Nephron (organoid): ENCODE data around the gene RBFOX1.

Experiments used
- H3K27ac Mint-ChIP-seq, 3 experiments: 2 replicates each; pipeline ENCODE4 v1.8.0; 2020; ENCODE audit warnings: mixed read lengths in 3 of 3, mild to moderate bottlenecking in 2 of 3, moderate library complexity in 1 of 3
- H3K27me3 Mint-ChIP-seq: 2 replicates; pipeline ENCODE4 v1.8.0; 2021; ENCODE audit warnings: low read depth, mild to moderate bottlenecking, moderate library complexity, mixed read lengths
- H3K36me3 Mint-ChIP-seq: 2 replicates; pipeline ENCODE4 v1.8.0; 2020; ENCODE audit warnings: low read depth, mixed read lengths
- H3K4me1 Mint-ChIP-seq: 2 replicates; pipeline ENCODE4 v1.8.0; 2020; ENCODE audit warnings: mixed read lengths
- H3K4me3 Mint-ChIP-seq, 3 experiments: 2 replicates each; pipeline ENCODE4 v1.8.0; 2020; ENCODE audit warnings: mild to moderate bottlenecking in 3 of 3, mixed read lengths in 3 of 3, moderate library complexity in 2 of 3
- H3K9me3 Mint-ChIP-seq: 2 replicates; pipeline ENCODE4 v1.8.0; 2020; ENCODE audit warnings: mixed read lengths
- TF ChIP-seq, protein P1 (sequence below), 3 experiments: fragments of 200-600 bp; sonication (generic); IDR thresholded peaks; one replicate each; pipeline ENCODE4 v1.5.0; 2021; ENCODE audit warnings: antibody characterized with exemption in 3 of 3; ENCODE audit not compliant: unreplicated experiment in 3 of 3

Gene RBFOX1

GRCh38 chr16:7482596-7483290 is 150.1 kb downstream of the RBFOX1 start:
- H3K4me3 Mint-ChIP-seq: no peak overlapping the region
- no peaks in the 10 kb centered on the region for H3K9me3 Mint-ChIP-seq
- no peaks in the 10 kb centered on the region for H3K27me3 Mint-ChIP-seq
- H3K4me1 Mint-ChIP-seq: peaks cover 5% of the 10 kb centered on the region
- TF ChIP-seq, protein P1, sequence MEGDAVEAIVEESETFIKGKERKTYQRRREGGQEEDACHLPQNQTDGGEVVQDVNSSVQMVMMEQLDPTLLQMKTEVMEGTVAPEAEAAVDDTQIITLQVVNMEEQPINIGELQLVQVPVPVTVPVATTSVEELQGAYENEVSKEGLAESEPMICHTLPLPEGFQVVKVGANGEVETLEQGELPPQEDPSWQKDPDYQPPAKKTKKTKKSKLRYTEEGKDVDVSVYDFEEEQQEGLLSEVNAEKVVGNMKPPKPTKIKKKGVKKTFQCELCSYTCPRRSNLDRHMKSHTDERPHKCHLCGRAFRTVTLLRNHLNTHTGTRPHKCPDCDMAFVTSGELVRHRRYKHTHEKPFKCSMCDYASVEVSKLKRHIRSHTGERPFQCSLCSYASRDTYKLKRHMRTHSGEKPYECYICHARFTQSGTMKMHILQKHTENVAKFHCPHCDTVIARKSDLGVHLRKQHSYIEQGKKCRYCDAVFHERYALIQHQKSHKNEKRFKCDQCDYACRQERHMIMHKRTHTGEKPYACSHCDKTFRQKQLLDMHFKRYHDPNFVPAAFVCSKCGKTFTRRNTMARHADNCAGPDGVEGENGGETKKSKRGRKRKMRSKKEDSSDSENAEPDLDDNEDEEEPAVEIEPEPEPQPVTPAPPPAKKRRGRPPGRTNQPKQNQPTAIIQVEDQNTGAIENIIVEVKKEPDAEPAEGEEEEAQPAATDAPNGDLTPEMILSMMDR (IDR thresholded peaks at IDR 0.05; ENCODE audit: unreplicated experiment in 3 of 3): no peak
- H3K36me3 Mint-ChIP-seq: no peaks in the 10 kb centered on the region
- no peak overlapping the region for H3K27ac Mint-ChIP-seq

- no peaks in the 10 kb centered on the region for H3K4me1 Mint-ChIP-seq
- TF ChIP-seq, protein P1 (IDR thresholded peaks at IDR 0.05; ENCODE audit: unreplicated experiment in 3 of 3): no peak
Measured at GRCh38 chr16:7487574-7488323, 155.1 kb downstream of the RBFOX1 start.

DNA sequence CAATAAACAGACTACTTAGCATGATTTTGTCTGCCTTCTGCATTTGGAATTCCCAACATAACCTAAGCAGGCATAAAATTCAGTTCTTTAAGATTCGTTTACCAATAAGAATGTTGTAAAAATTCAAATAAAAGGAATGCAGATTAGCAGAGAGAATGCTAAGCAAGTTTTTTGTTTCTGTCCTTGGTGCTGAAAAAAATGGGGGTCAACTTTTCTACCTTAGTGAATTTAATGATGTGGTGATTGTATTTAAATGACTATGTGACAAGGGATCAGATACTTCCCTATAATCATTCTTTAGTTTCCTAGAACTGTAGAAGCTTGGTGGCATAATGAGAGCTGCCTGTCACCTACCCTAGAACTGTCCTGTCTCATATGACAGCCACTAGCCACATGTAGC is 159.5 kb downstream of the RBFOX1 start:
- no peak overlapping the region for H3K4me3 Mint-ChIP-seq
- no peaks in the 10 kb centered on the region for H3K36me3 Mint-ChIP-seq
- H3K27me3 Mint-ChIP-seq: no peaks in the 10 kb centered on the region
- H3K9me3 Mint-ChIP-seq: no peaks in the 10 kb centered on the region
- TF ChIP-seq, protein P1 (IDR thresholded peaks at IDR 0.05; ENCODE audit: unreplicated experiment in 3 of 3): no peak
- H3K27ac Mint-ChIP-seq: no peak overlapping the region
- no peaks in the 10 kb centered on the region for H3K4me1 Mint-ChIP-seq

More at GRCh38 chr16:7487574-7488323, 155.1 kb downstream of the RBFOX1 start:
- no peaks in the 10 kb centered on the region for H3K9me3 Mint-ChIP-seq
- H3K36me3 Mint-ChIP-seq: no peaks in the 10 kb centered on the region
- H3K27ac Mint-ChIP-seq: no peak overlapping the region
- H3K27me3 Mint-ChIP-seq: no peaks in the 10 kb centered on the region
- H3K4me3 Mint-ChIP-seq: no peak overlapping the region

DNA sequence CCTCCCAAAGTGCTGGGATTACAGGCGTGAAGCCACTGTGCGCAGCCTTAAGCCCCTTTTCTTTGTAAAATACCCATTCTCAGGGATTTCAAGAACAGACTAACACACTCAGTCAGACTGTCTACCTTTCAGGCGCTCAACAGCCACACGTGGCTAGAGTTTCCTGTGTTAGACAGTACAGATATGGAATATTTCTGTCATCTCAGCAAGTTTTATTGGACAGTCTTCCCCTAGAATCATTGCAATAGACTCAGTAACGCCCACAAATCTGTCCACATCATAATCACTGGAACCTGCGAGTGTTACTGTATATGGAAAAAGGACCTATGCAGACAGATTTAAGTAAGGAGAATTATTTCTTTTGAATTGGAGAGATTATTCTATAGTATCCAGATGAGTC is 160.5 kb downstream of the RBFOX1 start:
- no peak overlapping the region for H3K27ac Mint-ChIP-seq
- H3K4me1 Mint-ChIP-seq: no peaks in the 10 kb centered on the region
- no peaks in the 10 kb centered on the region for H3K36me3 Mint-ChIP-seq
- H3K27me3 Mint-ChIP-seq: no peaks in the 10 kb centered on the region
- no peaks in the 10 kb centered on the region for H3K9me3 Mint-ChIP-seq
- no peak overlapping the region for H3K4me3 Mint-ChIP-seq
- TF ChIP-seq, protein P1 (IDR thresholded peaks at IDR 0.05; ENCODE audit: unreplicated experiment in 3 of 3): no peak

DNA sequence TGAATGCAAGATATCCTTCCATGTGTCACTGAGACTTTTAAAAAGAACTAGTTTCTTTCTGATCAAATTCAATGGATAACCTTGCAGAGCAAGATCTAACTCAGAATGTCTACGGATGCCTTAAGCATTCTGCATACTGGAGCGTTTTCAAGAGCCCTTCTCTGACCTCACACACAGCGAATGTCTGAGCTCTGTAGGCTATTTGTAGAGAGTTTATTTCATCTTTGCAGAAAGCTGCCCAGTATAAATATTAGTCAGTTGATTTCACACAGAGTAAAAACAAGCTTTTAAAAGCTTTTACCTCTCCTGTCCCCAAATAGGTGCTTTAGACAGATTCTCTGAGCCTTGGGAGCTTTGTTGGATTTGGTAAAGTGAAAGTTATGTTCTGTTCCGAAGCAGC is 165.0 kb downstream of the RBFOX1 start:
- H3K27ac Mint-ChIP-seq: no peak overlapping the region
- TF ChIP-seq, protein P1 (IDR thresholded peaks at IDR 0.05; ENCODE audit: unreplicated experiment in 3 of 3): no peak
- H3K4me1 Mint-ChIP-seq: no peaks in the 10 kb centered on the region
- H3K36me3 Mint-ChIP-seq: no peaks in the 10 kb centered on the region
- no peak overlapping the region for H3K4me3 Mint-ChIP-seq
- no peaks in the 10 kb centered on the region for H3K9me3 Mint-ChIP-seq
- H3K27me3 Mint-ChIP-seq: no peaks in the 10 kb centered on the region
